ENCODE measurements around the gene TMX3. TPM values are rescaled to one million over a fixed set of nuclear protein-coding genes. Genes with fewer than 3 reads are reported as not detected.
A peak's percentile ranks its signal among the peaks of the same experiment; 100 is the strongest.

TMX3 gene, protein sequence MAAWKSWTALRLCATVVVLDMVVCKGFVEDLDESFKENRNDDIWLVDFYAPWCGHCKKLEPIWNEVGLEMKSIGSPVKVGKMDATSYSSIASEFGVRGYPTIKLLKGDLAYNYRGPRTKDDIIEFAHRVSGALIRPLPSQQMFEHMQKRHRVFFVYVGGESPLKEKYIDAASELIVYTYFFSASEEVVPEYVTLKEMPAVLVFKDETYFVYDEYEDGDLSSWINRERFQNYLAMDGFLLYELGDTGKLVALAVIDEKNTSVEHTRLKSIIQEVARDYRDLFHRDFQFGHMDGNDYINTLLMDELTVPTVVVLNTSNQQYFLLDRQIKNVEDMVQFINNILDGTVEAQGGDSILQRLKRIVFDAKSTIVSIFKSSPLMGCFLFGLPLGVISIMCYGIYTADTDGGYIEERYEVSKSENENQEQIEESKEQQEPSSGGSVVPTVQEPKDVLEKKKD
- total RNA-seq, result 10 to 100 TPM; 10.1 to 21.6 (median 19.6) TPM
- long read RNA-seq, full-length matches to known transcripts, result 2 of 2 reads
- long read RNA-seq, partial matches to known transcripts, result 0 of 2 reads
- long read RNA-seq, other reads (novel, unspliced or antisense), result 0 of 2 reads

DNA sequence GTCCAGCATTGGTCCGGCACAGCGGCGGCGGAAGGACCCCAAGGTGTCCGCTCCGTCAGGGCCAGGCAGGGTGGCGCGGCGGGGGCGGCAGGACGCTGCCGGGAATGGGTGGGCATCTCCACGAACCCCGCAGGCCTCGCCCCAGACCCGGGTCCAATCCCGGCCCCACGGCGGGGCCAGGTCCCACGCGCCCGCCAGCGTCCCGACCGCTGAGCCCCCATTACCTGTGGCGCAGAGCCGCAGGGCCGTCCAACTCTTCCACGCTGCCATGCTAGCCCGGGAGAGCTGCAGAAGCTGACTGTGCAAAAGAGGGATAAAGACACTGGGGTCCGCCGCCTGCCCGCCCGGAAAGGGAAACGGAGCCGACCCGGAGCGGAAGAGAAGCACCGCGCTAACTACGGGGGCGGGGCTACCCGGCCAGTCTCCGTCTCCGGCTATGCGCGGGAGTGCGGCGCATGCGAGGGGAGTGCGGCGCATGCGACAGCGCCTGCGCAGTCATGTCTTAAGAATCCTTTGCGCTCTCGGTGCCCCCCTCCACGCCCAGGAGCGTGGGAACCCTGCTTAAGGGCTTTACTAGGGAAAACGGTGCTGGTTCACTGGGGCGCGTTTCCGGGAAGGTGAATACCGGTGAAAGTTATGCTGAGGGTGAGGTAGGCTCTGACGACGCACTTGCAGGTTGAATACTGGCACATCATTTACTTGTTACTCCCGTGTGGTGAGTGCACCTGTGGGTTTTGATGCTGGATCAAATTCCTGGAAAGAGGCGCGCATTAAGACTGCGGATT is at the start of gene TMX3:
TMX3 (minus strand) TSS at position 397 of the 785 bp plus-strand sequence; CDS start at position 270, 127 bp downstream.
- 0% methylated on average over 14 of the region's 70 CpGs for WGBS (ENCODE audit: insufficient coverage, low coverage, low lambda C conversion rate, missing lambda C conversion rate)
- TF ChIP-seq CTCF (IDR thresholded peaks at IDR 0.05) (no peak), POLR2A (IDR thresholded peaks at IDR 0.05) (peak; percentile 44)
- Histone ChIP-seq H3K27ac (peak within 1 kb of the TSS; percentile 23 to 74 (median 73)), H3K27me3 (no peaks in the 10 kb centered on the region), H3K9me3 (no peaks in the 10 kb centered on the region), H3K4me1 (peaks cover 0 to 17% (median 0%) of the 10 kb centered on the region in 4 donors), H3K4me3 (peak within 1 kb of the TSS; percentile 95 to 98 (median 96)), H3K36me3 (peaks cover 0 to 28% (median 6%) of the 10 kb centered on the region in 4 donors)
- intact Hi-C loops (cut with DNase I), result no loop called here
- peak; percentile 99 to 100 (median 99) for ATAC-seq
- DNase-seq, result peak; percentile 92 to 93 (median 93)

DNA sequence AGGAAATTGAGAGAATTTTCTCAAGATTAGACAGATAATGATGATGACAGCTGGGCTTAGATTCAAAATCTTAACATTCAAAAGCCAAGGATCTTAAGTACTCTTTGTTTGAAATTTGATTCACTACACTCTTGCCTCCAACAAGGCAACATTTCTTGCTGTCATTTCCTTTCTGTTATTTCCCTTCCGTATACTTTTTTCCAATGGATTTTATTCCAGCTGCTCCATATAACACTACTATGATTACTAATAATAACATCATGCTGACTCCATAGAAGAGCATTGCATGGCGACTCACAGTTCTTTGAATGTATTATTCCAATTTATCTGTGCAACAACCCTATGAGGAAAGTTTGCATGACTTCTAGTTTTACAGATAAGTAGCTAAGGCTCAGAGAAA is 49.1 kb upstream of the TMX3 start:
- Histone ChIP-seq H3K4me1 (no peaks in the 10 kb centered on the region), H3K4me3 (no peak overlapping the region), H3K36me3 (no peaks in the 10 kb centered on the region), H3K27ac (no peak overlapping the region), H3K9me3 (no peaks in the 10 kb centered on the region), H3K27me3 (no peaks in the 10 kb centered on the region)
- TF ChIP-seq POLR2A (IDR thresholded peaks at IDR 0.05) (no peak), CTCF (IDR thresholded peaks at IDR 0.05) (no peak)
- intact Hi-C loops (cut with DNase I), result no loop called here
- ATAC-seq (no peak), DNase-seq (no peak)
- WGBS (ENCODE audit: insufficient coverage, low coverage, low lambda C conversion rate, missing lambda C conversion rate), result 82% methylated on average over 2 of the region's 2 CpGs

DNA sequence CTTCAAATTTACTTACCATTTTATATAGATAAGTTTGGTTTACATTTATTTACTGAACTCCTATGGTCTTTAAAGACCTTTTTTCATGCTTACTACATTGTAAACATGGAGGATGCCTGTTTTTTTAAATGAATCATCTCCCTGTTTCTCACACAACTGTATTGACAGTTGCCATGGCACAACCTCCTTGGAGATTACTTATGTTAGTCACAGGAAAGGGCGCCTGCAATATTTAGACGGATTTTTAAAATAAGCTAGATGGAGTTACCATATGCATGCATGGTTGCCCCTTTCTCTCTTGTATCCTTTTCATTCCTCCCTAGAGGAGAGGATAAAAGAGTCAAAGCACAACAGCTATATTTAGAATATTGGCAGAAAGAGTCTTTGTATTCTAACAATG is 48.2 kb upstream of the TMX3 start:
- ATAC-seq (no peak), DNase-seq (no peak)
- Histone ChIP-seq H3K4me1 (no peaks in the 10 kb centered on the region), H3K9me3 (no peaks in the 10 kb centered on the region), H3K27me3 (no peaks in the 10 kb centered on the region), H3K27ac (no peak overlapping the region), H3K4me3 (no peak overlapping the region), H3K36me3 (no peaks in the 10 kb centered on the region)
- intact Hi-C loops (cut with DNase I), result no loop called here
- TF ChIP-seq CTCF (IDR thresholded peaks at IDR 0.05), result no peak
- TF ChIP-seq POLR2A (IDR thresholded peaks at IDR 0.05), result no peak
- WGBS (ENCODE audit: insufficient coverage, low coverage, low lambda C conversion rate, missing lambda C conversion rate), result 76% methylated on average over 2 of the region's 2 CpGs

DNA sequence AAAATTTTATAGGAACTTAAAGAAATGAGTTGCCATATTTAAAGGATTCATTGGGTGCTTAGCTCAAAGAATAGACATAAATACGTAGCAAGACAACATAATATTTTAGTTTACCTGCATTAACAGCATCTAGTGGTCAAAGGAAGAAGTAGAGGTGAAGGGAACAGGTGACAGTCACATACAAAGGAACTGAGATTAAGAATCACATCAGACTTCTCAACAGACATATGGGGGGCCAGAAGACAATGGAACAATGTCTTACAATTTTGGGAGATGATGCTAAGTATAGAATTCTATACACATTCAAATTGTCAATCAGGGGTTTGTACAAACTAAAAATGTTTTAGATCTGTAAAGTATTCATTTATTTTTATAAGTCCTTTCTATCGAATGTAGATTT is 44.4 kb upstream of the TMX3 start:
- DNase-seq (no peak), ATAC-seq (no peak)
- intact Hi-C loops (cut with DNase I), result no loop called here
- WGBS (ENCODE audit: insufficient coverage, low coverage, low lambda C conversion rate, missing lambda C conversion rate), result 51% methylated on average over 2 of the region's 2 CpGs
- TF ChIP-seq POLR2A (IDR thresholded peaks at IDR 0.05) (no peak), CTCF (IDR thresholded peaks at IDR 0.05) (no peak)
- Histone ChIP-seq H3K27me3 (no peaks in the 10 kb centered on the region), H3K4me3 (no peak overlapping the region), H3K36me3 (no peaks in the 10 kb centered on the region), H3K9me3 (no peaks in the 10 kb centered on the region), H3K27ac (no peak overlapping the region), H3K4me1 (no peaks in the 10 kb centered on the region)
